Psoas muscle (tissue), 8 donors: ENCODE data around the gene ADAMTS2. TPM values are rescaled to one million over a fixed set of nuclear protein-coding genes. Genes with fewer than 3 reads are reported as not detected.

ENCODE experiments used
- ATAC-seq, 4 donors: fragments of 200-7000 bp; cut with Tn5 transposase; one replicate each; pipeline ENCODE4 v1.9.1; 2020; ENCODE audit warnings: moderate library complexity in 3 of 4, mild to moderate bottlenecking in 2 of 4
- DNase-seq, 2 donors: peaks; one replicate each; pipeline ENCODE4 v3.0.0-alpha.2; 2020
- H3K27ac ChIP-seq: fragments of 200-600 bp; one replicate; pipeline ENCODE4 v1.8.0; 2022
- H3K27me3 ChIP-seq, 3 donors: fragments of 200-600 bp in 1 of 3; one replicate each; pipeline versions ENCODE4 v1.6.1 to v1.8.0; 2013 to 2022; ENCODE audit warnings: low read length in 2 of 3, mild to moderate bottlenecking in 2 of 3, moderate library complexity in 1 of 3; ENCODE audit not compliant: insufficient read depth in 3 of 3
- H3K36me3 ChIP-seq, 2 donors: fragments of 200-600 bp in 1 of 2; one replicate each; pipeline versions ENCODE4 v1.6.1 to v1.8.0; 2013 to 2022; ENCODE audit warnings: low read depth in 1 of 2, mild to moderate bottlenecking in 1 of 2, moderate library complexity in 1 of 2; ENCODE audit not compliant: insufficient read depth in 1 of 2
- H3K4me1 ChIP-seq: fragments of 200-600 bp; one replicate; pipeline ENCODE4 v1.8.0; 2022
- H3K4me3 ChIP-seq: fragments of 200-600 bp; one replicate; pipeline ENCODE4 v1.8.0; 2022; ENCODE audit warnings: mild to moderate bottlenecking
- H3K9me3 ChIP-seq: fragments of 200-600 bp; one replicate; pipeline ENCODE4 v1.8.0; 2022
- WGBS, 3 donors: extraction: QIAGEN DNeasy Blood & Tissue Kit; methylation state at CpG; one replicate each; pipeline versions ENCODE4 v1.1.6 to v1.1.7; 2013; 5-methylcytosine and 5-hydroxymethylcytosine counted together
- intact Hi-C, 2 donors: fragments of 100-400 bp; cut with DNase I; formaldehyde crosslinking; loops; one replicate each; pipeline versions ENCODE4 v1.11.0 to v1.14.2; 2022
- polyA plus RNA-seq, 3 donors: library from polyadenylated mRNA; stranded (reverse); fragments of 200-250 nt; gene quantifications; one replicate each; pipeline ENCODE4 v1.2.3, GENCODE V29; 2013
- total RNA-seq, 4 donors: library from RNA; stranded (reverse); fragmentation: NEBNext Ultra II Directional in 2 of 4; extraction: Animal tissue kit (Norgen Biotek cat#: 25700) in 2 of 4; gene quantifications; one replicate each; pipeline versions ENCODE4 v1.2.1 to v1.2.4, GENCODE V29; 2021 to 2023
- TF ChIP-seq, protein P1 (sequence below): fragments of 200-600 bp; IDR thresholded peaks from one replicate; pipeline ENCODE4 v1.8.0; 2022; ENCODE audit warnings: antibody characterized with exemption
- donor health status: healthy with polysubstance abuse.
- donor health status: DM: no; HTN: no; CAD: no; lungs with moderate emphysema.
- donor health status: Bipolar disorder and iron deficiency.
- donor health status: healthy.
- donor health status: DM: yes; HTN: yes; CAD: no.
- donor health status: DM: no; HTN: no; CAD: no.
- donor health status: DM: no; HTN: no; CAD: no.
- donor health status: DM: yes; HTN: yes; CAD: no.

ADAMTS2 gene
- total and polyA plus RNA-seq, 7 donors: 0.83 to 3.7 (median 2.0) TPM

DNA sequence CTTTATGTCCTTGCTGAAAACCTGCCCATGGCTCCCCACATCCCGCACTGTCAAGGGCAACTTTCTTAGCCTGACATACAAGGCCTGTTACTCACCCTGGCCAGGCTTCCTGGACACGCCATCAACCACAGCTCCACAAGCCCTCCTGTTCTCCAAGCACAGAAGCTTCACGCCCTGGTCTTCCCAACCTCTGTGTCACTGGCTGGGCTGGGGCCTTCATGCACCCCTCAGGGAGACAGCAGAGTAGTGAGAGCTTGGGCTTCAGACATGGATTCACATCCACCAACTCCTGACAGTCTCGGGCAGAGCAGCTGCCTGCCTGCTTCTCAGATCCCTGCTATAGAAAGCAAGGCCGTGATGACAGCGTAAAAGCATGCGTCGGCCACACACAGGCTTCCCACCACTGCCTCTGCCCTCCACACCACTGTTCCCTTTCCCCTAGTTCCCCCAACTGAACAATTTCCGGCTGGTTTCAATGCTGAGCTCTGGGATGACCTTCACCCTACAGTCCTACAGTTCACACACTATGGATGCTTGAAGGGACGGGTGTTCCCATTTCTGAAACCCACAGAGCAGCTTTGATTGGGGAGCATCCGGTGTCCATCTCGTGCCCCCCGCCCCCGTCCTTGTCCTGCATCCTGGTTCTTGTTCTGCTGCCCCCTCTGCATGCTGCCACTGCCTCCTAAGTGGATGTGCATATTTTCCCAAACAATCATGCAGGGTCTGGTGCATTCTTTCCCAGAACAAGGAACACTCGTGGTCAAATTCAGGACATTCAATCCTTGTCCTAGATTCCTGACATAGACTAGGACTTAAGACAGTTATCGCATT lies 33.4 kb upstream of the ADAMTS2 start:
- DNase-seq: no peak
- Histone ChIP-seq H3K4me3 (no peak overlapping the region), H3K27me3 (peaks cover 0 to 3% (median 0%) of the 10 kb centered on the region in 3 donors), H3K36me3 (no peaks in the 10 kb centered on the region), H3K9me3 (no peaks in the 10 kb centered on the region), H3K27ac (no peak overlapping the region), H3K4me1 (no peaks in the 10 kb centered on the region)
- WGBS, 3 donors: 64% methylated on average over 16 of the region's 16 CpGs
- intact Hi-C loops: no loop called here
- TF ChIP-seq, protein P1, sequence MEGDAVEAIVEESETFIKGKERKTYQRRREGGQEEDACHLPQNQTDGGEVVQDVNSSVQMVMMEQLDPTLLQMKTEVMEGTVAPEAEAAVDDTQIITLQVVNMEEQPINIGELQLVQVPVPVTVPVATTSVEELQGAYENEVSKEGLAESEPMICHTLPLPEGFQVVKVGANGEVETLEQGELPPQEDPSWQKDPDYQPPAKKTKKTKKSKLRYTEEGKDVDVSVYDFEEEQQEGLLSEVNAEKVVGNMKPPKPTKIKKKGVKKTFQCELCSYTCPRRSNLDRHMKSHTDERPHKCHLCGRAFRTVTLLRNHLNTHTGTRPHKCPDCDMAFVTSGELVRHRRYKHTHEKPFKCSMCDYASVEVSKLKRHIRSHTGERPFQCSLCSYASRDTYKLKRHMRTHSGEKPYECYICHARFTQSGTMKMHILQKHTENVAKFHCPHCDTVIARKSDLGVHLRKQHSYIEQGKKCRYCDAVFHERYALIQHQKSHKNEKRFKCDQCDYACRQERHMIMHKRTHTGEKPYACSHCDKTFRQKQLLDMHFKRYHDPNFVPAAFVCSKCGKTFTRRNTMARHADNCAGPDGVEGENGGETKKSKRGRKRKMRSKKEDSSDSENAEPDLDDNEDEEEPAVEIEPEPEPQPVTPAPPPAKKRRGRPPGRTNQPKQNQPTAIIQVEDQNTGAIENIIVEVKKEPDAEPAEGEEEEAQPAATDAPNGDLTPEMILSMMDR: no peak
- ATAC-seq: no peak

DNA sequence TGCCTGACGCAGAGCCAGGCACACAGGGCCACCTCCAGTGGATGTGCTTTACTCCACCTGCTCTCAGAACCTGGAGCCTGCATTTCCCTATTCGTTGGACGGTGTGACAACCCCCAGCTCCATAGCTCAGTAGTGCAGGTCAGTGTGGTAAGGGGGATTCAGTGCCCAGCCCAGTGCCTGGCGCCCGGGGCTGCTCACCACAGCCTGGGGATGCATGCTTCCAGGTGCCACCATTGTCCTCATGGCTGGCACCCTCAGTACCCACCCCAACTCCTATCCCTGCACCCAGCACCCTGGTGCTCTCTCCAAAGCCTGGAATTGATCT lies 32.8 kb upstream of the ADAMTS2 start:
- intact Hi-C loops: no loop called here
- ATAC-seq: no peak
- 84 to 93% (median 87%) methylated on average over 5 of the region's 5 CpGs for WGBS, 3 donors

DNA sequence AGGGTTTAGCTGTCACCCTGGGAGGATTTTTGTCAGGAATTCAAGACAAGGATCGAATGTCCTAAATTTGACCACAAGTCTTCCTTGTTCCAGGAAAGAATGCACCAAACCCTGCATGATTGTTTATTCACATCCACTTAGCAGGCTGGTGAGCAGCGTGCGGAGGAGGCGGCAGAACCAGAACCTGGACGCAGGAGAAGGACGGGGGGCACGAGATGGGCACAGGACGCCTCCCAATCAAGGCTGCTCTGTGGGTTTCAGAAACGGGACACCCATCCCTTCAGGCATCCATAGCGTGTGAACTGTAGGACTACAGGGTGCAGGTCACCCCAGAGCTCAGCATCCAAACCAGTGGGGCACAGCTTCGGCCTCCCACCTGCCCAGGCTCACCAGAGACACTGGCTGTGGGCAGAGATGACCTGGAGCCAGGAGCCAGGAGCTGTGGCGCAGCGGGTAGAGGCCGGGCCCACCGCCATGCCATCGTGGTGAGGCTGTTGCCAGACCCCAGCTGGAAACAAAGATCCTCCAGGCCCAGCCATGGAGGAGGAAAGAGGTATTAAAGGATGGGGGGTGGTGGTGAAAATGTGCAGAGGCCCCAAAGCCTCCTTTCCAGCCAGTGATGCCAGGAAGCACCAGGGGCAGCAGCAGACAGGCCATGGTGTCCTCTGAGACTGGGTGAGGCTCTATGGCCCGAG lies 32.3 kb upstream of the ADAMTS2 start:
- no peak overlapping the region for H3K4me3 ChIP-seq
- H3K27ac ChIP-seq: no peak overlapping the region
- H3K27me3 ChIP-seq: peaks cover 0 to 2% (median 0%) of the 10 kb centered on the region in 3 donors
- H3K36me3 ChIP-seq: no peaks in the 10 kb centered on the region
- 80 to 90% (median 88%) methylated on average over 17 of the region's 17 CpGs for WGBS, 3 donors
- H3K4me1 ChIP-seq: no peaks in the 10 kb centered on the region
- ATAC-seq: no peak
- DNase-seq: no peak
- intact Hi-C loops: no loop called here
- TF ChIP-seq, protein P1: no peak
- H3K9me3 ChIP-seq: no peaks in the 10 kb centered on the region

More for the DNA sequence above, 32.8 kb upstream of the ADAMTS2 start:
- H3K27me3 ChIP-seq: peaks cover 0 to 3% (median 0%) of the 10 kb centered on the region in 3 donors
- TF ChIP-seq, protein P1: no peak
- H3K9me3 ChIP-seq: no peaks in the 10 kb centered on the region
- no peak overlapping the region for H3K27ac ChIP-seq
- no peaks in the 10 kb centered on the region for H3K36me3 ChIP-seq
- DNase-seq: no peak
- no peak overlapping the region for H3K4me3 ChIP-seq
- no peaks in the 10 kb centered on the region for H3K4me1 ChIP-seq

DNA sequence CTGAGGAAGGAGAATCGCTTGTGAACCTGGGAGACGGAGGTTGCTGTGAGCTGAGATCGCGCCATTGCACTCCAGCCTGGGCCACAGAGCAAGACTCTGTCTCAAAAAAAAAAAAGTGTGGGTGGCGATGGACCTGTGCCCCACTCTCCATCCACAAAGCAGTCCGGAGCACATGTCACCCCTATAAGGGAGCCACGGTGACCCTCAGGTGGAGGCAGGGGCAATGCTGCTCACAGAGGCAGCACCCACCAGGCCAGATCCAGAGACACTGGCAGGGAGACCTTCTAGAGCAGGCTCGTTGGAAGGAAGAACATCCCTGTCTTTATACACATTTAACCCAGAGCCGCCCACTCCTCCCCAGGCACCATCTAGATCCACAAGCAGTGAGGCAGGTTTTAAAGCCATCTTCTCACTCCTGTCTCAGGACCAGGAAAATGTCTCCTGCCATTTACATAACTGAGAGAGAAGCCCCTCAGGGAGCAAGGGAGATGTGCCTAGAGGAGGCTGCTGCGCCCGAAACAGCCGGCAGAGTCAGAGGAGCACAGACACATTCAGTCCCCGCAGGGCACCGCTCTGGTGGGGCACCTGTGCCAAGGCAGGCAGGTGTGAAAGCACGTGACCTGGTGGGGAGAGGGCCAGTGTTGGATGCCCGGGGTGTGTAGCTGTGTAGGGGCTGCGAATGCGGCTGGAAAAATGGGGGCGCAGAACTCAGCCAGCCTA lies 31.6 kb upstream of the ADAMTS2 start:
- 79 to 82% (median 80%) methylated on average over 17 to 19 of the region's 19 CpGs for WGBS, 3 donors
- no peaks in the 10 kb centered on the region for H3K36me3 ChIP-seq
- no peaks in the 10 kb centered on the region for H3K4me1 ChIP-seq
- no peak overlapping the region for H3K27ac ChIP-seq
- intact Hi-C loops: no loop called here
- ATAC-seq (no peak), DNase-seq (no peak)
- no peaks in the 10 kb centered on the region for H3K9me3 ChIP-seq
- TF ChIP-seq, protein P1: no peak
- H3K4me3 ChIP-seq: no peak overlapping the region
- H3K27me3 ChIP-seq: no peaks in the 10 kb centered on the region
